Naive B cell (primary cell): ENCODE results near the gene RLF. TPM values are rescaled to one million over a fixed set of nuclear protein-coding genes. Genes with fewer than 3 reads are reported as not detected.

Source experiments
- ATAC-seq, 2 donors: fragments of 150-1000 bp; cut with Tn5 transposase; 2 replicates each; pipeline ENCODE4 v1.10.0; 2021; ENCODE audit warnings: low read depth in 2 of 2, mild to moderate bottlenecking in 2 of 2, moderate library complexity in 2 of 2
- DNase-seq: peaks from one replicate; pipeline ENCODE4 v3.0.0; 2022
- H3K27ac Mint-ChIP-seq, 6 donors: one replicate each; pipeline ENCODE4 v1.8.0; 2020 to 2022; ENCODE audit warnings: mild to moderate bottlenecking in 6 of 6, mixed read lengths in 6 of 6, moderate library complexity in 5 of 6, inconsistent platforms in 2 of 6
- H3K27me3 Mint-ChIP-seq, 3 donors: one replicate each; pipeline ENCODE4 v1.8.0; 2021 to 2022; ENCODE audit warnings: mixed read lengths in 3 of 3, mild to moderate bottlenecking in 1 of 3
- H3K36me3 Mint-ChIP-seq, 2 donors: one replicate each; pipeline ENCODE4 v1.8.0; 2020 to 2022; ENCODE audit warnings: mixed read lengths in 2 of 2, inconsistent platforms in 1 of 2, mild to moderate bottlenecking in 1 of 2
- H3K4me1 Mint-ChIP-seq, 3 donors: one replicate each; pipeline ENCODE4 v1.8.0; 2020 to 2022; ENCODE audit warnings: mixed read lengths in 3 of 3, inconsistent platforms in 1 of 3, mild to moderate bottlenecking in 1 of 3, moderate library complexity in 1 of 3
- H3K4me3 Mint-ChIP-seq, 8 donors: one replicate each; pipeline ENCODE4 v1.8.0; 2020 to 2022; ENCODE audit warnings: mild to moderate bottlenecking in 8 of 8, mixed read lengths in 8 of 8, moderate library complexity in 8 of 8, inconsistent platforms in 2 of 8
- H3K9me3 Mint-ChIP-seq, 7 donors: one replicate each; pipeline ENCODE4 v1.8.0; 2020 to 2022; ENCODE audit warnings: mixed read lengths in 7 of 7, mild to moderate bottlenecking in 5 of 7, inconsistent platforms in 2 of 7, moderate library complexity in 1 of 7
- polyA plus RNA-seq, 6 donors: library from polyadenylated mRNA; unstranded; fragments of 300-500 nt; fragmentation: Illumina TruSeq; gene quantifications; one replicate each; pipeline ENCODE4 v1.2.3, GENCODE V29; 2021; ENCODE audit warnings: low read depth in 6 of 6

The RLF gene, protein sequence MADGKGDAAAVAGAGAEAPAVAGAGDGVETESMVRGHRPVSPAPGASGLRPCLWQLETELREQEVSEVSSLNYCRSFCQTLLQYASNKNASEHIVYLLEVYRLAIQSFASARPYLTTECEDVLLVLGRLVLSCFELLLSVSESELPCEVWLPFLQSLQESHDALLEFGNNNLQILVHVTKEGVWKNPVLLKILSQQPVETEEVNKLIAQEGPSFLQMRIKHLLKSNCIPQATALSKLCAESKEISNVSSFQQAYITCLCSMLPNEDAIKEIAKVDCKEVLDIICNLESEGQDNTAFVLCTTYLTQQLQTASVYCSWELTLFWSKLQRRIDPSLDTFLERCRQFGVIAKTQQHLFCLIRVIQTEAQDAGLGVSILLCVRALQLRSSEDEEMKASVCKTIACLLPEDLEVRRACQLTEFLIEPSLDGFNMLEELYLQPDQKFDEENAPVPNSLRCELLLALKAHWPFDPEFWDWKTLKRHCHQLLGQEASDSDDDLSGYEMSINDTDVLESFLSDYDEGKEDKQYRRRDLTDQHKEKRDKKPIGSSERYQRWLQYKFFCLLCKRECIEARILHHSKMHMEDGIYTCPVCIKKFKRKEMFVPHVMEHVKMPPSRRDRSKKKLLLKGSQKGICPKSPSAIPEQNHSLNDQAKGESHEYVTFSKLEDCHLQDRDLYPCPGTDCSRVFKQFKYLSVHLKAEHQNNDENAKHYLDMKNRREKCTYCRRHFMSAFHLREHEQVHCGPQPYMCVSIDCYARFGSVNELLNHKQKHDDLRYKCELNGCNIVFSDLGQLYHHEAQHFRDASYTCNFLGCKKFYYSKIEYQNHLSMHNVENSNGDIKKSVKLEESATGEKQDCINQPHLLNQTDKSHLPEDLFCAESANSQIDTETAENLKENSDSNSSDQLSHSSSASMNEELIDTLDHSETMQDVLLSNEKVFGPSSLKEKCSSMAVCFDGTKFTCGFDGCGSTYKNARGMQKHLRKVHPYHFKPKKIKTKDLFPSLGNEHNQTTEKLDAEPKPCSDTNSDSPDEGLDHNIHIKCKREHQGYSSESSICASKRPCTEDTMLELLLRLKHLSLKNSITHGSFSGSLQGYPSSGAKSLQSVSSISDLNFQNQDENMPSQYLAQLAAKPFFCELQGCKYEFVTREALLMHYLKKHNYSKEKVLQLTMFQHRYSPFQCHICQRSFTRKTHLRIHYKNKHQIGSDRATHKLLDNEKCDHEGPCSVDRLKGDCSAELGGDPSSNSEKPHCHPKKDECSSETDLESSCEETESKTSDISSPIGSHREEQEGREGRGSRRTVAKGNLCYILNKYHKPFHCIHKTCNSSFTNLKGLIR (N-terminal part only)
- 10 to 100 TPM; 10.2 to 14.8 (median 12.4) TPM for polyA plus RNA-seq

GRCh38 chr1:40161125-40161887 is at the start of gene RLF:
RLF (plus strand) TSS chr1:40161387; CDS start chr1:40161400, 13 bp downstream.
- H3K4me1 Mint-ChIP-seq, result peaks cover 25 to 31% (median 31%) of the 10 kb centered on the region in 3 donors
- H3K4me3 Mint-ChIP-seq, result no peak within 1 kb of the TSS
- H3K36me3 Mint-ChIP-seq, result no peaks in the 10 kb centered on the region
- ATAC-seq (peak; percentile 97), DNase-seq (peak; percentile 96)
- H3K9me3 Mint-ChIP-seq, result no peaks in the 10 kb centered on the region
- H3K27ac Mint-ChIP-seq, result peak within 1 kb of the TSS in 3 of 6 donors; percentile 28 to 100 (median 98)
- no peaks in the 10 kb centered on the region for H3K27me3 Mint-ChIP-seq

GRCh38 chr1:40114400-40114799 is 46.8 kb upstream of the RLF start:
- Mint-ChIP-seq H3K27me3 (peaks cover 38 to 63% (median 40%) of the 10 kb centered on the region in 3 donors), H3K27ac (no peak overlapping the region), H3K9me3 (peaks cover 9 to 45% (median 36%) of the 10 kb centered on the region in 7 donors), H3K36me3 (peaks cover 6 to 23% of the 10 kb centered on the region in 2 donors), H3K4me1 (no peaks in the 10 kb centered on the region), H3K4me3 (no peak overlapping the region)
- ATAC-seq (no peak), DNase-seq (no peak)

- ATAC-seq (no peak), DNase-seq (no peak)
- no peak overlapping the region for H3K27ac Mint-ChIP-seq
- H3K9me3 Mint-ChIP-seq, result no peaks in the 10 kb centered on the region
- peaks cover 17 to 30% (median 28%) of the 10 kb centered on the region in 3 donors for H3K27me3 Mint-ChIP-seq
- H3K4me1 Mint-ChIP-seq, result no peaks in the 10 kb centered on the region
- no peak overlapping the region for H3K4me3 Mint-ChIP-seq
- H3K36me3 Mint-ChIP-seq, result no peaks in the 10 kb centered on the region
Observed at GRCh38 chr1:40120128-40120527, 41.1 kb upstream of the RLF start.

DNA sequence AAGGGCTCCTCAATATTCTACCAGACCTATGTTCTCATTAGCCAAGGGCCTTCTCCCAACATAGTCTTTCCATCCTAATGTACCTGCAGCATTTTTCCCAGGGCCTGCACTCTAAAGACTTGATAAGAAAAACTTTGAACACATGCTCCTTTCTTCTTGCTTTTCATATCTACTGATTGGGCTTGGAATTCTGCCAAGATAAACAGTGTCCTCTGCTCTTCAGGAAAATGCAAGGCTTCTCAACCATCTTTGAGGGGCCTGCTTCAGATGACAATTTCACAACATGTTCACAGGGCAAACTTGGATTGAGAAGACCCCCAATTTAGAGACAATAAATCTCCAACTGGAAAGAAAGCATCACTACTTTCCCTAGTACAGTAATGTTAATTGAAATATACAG is 38.3 kb upstream of the RLF start:
- no peak overlapping the region for H3K27ac Mint-ChIP-seq
- no peak overlapping the region for H3K4me3 Mint-ChIP-seq
- H3K36me3 Mint-ChIP-seq, result no peaks in the 10 kb centered on the region
- DNase-seq, result no peak
- H3K9me3 Mint-ChIP-seq, result peaks cover 0 to 2% (median 0%) of the 10 kb centered on the region in 7 donors
- no peaks in the 10 kb centered on the region for H3K4me1 Mint-ChIP-seq
- peaks cover 5 to 20% (median 17%) of the 10 kb centered on the region in 3 donors for H3K27me3 Mint-ChIP-seq
- ATAC-seq, result no peak

GRCh38 chr1:40130892-40131291 is 30.3 kb upstream of the RLF start:
- peaks cover 0 to 9% of the 10 kb centered on the region in 2 donors for H3K36me3 Mint-ChIP-seq
- DNase-seq, result no peak
- peaks cover 0 to 26% (median 17%) of the 10 kb centered on the region in 3 donors for H3K27me3 Mint-ChIP-seq

DNA sequence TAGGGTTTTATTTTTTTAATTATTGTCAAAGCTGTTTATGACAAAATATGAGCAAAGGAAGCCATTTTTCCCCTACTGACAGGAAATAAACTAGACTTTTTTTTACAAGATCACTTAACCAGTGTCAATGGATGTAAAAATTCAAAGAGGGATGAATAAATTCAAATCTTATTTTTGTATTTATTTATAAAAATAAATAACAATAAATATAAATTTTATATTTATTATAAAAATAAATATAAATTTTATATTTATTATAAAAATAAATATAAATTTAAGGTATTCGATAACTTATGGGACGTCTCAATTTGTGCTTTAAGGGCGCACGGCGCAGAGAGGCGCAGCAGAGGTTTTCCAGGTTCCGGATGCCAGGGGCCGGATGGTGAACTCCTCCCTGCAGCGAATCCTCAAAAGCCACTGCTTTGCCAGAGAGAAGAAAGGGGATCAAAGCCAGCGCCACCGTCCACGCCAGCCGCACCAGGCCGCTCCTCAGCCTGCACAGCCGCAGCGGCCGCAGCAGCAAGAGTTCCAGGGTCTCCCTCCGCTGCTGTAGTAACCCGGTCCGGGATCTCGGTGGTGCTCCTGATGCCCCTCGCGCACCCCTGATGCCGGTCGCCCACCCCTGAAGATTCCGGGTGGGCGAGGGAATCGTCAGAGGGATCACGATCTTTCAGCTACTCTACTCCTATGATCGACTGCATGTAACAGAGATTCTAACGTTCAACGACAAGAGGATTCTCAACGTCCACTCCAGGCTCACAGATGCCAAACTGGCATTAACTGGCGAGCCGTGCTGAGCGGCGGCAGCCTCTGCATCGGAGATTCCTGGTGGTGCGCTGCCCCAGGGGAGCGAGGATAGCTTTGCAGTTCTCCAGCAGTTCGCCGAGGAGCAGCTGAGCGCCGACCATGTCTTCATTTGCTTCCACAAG is 28.5 kb upstream of the RLF start:
- ATAC-seq (no peak), DNase-seq (no peak)
- Mint-ChIP-seq H3K36me3 (peaks cover 0 to 9% of the 10 kb centered on the region in 2 donors), H3K4me3 (no peak overlapping the region), H3K4me1 (peaks cover 0 to 6% (median 4%) of the 10 kb centered on the region in 3 donors), H3K9me3 (peaks cover 0 to 17% (median 3%) of the 10 kb centered on the region in 7 donors), H3K27me3 (peaks cover 0 to 26% (median 17%) of the 10 kb centered on the region in 3 donors), H3K27ac (peak overlapping the region in 1 of 6 donors; percentile 49)

More at GRCh38 chr1:40130892-40131291, 30.3 kb upstream of the RLF start:
- no peak for ATAC-seq
- Mint-ChIP-seq H3K4me3 (no peak overlapping the region), H3K27ac (no peak overlapping the region), H3K9me3 (peaks cover 0 to 17% (median 3%) of the 10 kb centered on the region in 7 donors), H3K4me1 (peaks cover 0 to 6% (median 4%) of the 10 kb centered on the region in 3 donors)

- H3K4me1 Mint-ChIP-seq, result peaks cover 0 to 6% (median 4%) of the 10 kb centered on the region in 3 donors
- peaks cover 0 to 26% (median 17%) of the 10 kb centered on the region in 3 donors for H3K27me3 Mint-ChIP-seq
- peaks cover 0 to 17% (median 3%) of the 10 kb centered on the region in 7 donors for H3K9me3 Mint-ChIP-seq
- no peak overlapping the region for H3K27ac Mint-ChIP-seq
- no peak overlapping the region for H3K4me3 Mint-ChIP-seq
- H3K36me3 Mint-ChIP-seq, result peaks cover 0 to 9% of the 10 kb centered on the region in 2 donors
- DNase-seq (no peak), ATAC-seq (no peak)
Observed at GRCh38 chr1:40133312-40133665, 27.9 kb upstream of the RLF start.

DNA sequence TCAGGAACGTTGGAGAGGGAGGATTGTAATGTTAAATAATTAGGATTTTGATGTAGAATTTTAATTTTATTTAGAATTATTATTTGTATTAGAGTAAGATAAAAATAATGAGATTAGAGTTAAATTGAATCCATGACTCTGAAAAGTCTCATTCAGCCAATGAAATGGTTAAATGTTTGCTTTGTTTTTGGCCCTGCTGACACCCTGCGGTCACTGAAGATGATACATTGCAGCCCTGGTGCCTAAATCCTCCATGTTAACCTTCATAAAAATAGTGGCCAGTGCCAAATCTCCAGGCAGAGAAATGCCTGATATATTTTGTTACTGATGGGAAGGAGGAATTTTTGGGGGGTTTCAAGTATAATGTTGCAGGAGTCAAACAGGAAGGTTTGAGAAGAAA is 27.3 kb upstream of the RLF start:
- Mint-ChIP-seq H3K36me3 (peaks cover 0 to 9% of the 10 kb centered on the region in 2 donors), H3K27me3 (peaks cover 0 to 26% (median 14%) of the 10 kb centered on the region in 3 donors), H3K4me3 (no peak overlapping the region), H3K4me1 (peaks cover 0 to 6% (median 4%) of the 10 kb centered on the region in 3 donors), H3K27ac (peak overlapping the region in 1 of 6 donors; percentile 46), H3K9me3 (peaks cover 0 to 17% (median 2%) of the 10 kb centered on the region in 7 donors)
- DNase-seq, result no peak
- ATAC-seq, result no peak

DNA sequence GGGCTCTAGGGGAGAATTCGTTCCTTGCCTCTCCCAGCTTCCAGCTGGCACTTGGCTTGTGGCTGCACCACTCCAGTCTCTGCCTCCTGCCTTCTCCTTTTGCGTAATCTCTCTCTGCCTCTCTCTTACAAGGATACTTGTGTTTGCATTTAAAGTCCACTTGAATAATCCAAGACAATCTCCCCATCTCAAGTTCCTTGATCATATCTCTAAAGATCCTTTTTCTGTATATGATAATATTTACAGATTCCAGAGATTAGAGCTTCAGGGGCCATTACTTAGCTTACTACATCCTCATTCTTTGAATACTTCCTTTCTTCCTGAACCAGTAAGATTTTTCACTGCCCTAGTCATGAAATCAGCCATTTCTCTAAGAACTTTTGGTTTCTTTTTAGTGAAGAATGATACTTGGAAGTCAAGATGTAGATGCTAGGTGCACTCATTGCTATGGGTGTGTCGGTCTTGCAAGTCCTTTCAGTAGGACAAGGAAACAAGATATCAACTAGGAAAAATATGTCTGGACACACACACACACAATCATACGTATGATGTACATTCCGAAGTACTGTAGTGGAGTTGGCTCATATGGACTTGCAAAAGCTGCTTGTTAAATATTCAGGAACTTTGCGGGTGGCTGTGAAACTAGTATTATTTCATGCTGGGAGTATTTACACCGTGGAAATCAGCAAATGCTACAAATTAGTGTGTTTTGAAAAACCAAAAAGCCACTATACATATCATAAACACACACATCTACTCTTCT is 20.8 kb upstream of the RLF start:
- ATAC-seq (no peak), DNase-seq (no peak)
- Mint-ChIP-seq H3K9me3 (peaks cover 0 to 1% (median 0%) of the 10 kb centered on the region in 7 donors), H3K27ac (no peak overlapping the region), H3K36me3 (no peaks in the 10 kb centered on the region), H3K27me3 (peaks cover 0 to 15% (median 10%) of the 10 kb centered on the region in 3 donors), H3K4me1 (peaks cover 2 to 8% (median 8%) of the 10 kb centered on the region in 3 donors), H3K4me3 (no peak overlapping the region)

- no peak for ATAC-seq
- H3K4me3 Mint-ChIP-seq, result no peak overlapping the region
- peaks cover 2 to 8% (median 8%) of the 10 kb centered on the region in 3 donors for H3K4me1 Mint-ChIP-seq
- H3K27me3 Mint-ChIP-seq, result peaks cover 5 to 15% (median 11%) of the 10 kb centered on the region in 3 donors
- peaks cover 0 to 1% (median 0%) of the 10 kb centered on the region in 7 donors for H3K9me3 Mint-ChIP-seq
- no peak for DNase-seq
- H3K27ac Mint-ChIP-seq, result peak overlapping the region in 1 of 6 donors; percentile 45
- no peaks in the 10 kb centered on the region for H3K36me3 Mint-ChIP-seq
Observed at GRCh38 chr1:40141878-40142535, 19.2 kb upstream of the RLF start.
